ENCODE results near the gene TMPRSS2. TPM values are rescaled to one million over a fixed set of nuclear protein-coding genes. Genes with fewer than 3 reads are reported as not detected.
"Not testable (repeated sequence)": the region's sequence is repeated elsewhere in the genome, so short reads cannot be mapped to it uniquely, and the experiment has no call there.

TMPRSS2 gene
- total RNA-seq, 1 donor from 2014 or later, result 2.5 TPM

DNA sequence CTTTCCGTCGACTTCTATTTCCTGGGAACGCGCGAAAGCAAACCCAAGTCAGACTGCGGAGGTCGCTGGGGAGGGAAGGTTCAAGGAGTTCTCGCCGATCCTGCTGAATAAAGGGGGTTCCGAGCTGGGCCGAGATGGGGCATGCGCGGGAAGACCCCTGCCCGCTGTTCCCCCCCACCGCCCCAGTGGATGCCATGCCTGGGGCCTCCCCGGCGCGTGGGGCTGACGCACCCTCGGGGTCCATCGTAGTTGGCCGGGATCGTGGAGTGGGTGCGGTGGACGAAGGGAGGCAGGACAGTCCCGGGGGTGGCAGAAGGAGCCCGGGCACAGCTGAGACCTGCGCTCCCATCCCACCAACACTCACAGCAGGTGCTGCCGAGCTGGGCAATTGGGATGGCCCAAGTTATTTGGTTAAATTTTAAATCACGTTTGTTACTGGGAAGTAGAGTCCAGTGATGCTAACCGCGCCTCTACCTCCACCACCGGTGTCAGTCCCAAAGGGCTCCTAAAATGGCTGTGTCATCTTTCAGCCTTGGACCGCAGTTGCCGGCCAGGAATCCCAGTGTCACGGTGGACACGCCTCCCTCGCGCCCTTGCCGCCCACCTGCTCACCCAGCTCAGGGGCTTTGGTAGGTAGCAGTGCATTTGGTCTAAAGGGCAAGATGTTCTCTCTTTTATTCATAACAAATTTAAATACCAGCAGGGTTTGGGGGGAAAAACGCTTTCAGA is 81.1 kb downstream of the TMPRSS2 start:
- no peak for DNase-seq (ENCODE audit: low read depth)

DNA sequence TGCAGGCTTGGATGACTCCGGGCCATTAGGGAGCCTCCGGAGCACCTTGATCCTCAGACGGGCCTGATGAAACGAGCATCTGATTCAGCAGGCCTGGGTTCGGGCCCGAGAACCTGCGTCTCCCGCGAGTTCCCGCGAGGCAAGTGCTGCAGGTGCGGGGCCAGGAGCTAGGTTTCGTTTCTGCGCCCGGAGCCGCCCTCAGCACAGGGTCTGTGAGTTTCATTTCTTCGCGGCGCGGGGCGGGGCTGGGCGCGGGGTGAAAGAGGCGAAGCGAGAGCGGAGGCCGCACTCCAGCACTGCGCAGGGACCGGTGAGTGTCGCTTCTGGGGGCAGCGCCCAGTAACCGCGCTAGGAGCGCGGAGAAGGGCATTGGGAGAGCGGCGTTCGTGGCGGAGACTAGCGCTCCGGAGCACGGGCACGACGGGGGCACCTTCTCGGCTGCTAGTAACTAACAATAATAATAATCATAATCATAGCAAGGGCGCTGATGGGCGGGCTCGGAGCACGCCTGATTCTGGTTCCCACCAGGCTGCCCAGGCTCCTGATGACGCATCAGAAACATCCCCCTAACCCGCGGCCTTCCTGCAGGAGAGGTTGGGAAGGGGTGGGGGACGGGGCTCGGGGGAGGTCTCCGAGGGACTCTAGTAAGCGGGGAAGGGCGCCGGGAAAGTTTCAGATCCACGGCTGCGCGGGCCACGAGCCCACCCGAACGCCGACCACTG is 81.8 kb downstream of the TMPRSS2 start, which contains the start of gene MX1:
TSS of gene MX1 (plus strand) at position 286 of the 722 bp plus-strand sequence. CDS start 5,832 bp downstream, outside the sequence.
- peak; percentile 7 for DNase-seq (ENCODE audit: low read depth)

DNA sequence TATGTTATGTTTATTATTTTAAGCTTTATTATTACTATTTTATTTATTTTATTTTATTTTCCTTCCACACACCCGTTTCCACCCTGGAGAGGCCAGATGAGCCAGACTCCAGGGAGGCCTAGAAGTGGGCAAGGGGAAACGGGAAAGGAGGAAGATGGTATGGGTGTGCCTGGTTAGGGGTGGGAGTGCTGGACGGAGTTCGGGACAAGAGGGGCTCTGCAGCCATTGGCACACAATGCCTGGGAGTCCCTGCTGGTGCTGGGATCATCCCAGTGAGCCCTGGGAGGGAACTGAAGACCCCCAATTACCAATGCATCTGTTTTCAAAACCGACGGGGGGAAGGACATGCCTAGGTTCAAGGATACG is 82.4 kb downstream of the TMPRSS2 start:
- DNase-seq (ENCODE audit: low read depth), result no peak

DNA sequence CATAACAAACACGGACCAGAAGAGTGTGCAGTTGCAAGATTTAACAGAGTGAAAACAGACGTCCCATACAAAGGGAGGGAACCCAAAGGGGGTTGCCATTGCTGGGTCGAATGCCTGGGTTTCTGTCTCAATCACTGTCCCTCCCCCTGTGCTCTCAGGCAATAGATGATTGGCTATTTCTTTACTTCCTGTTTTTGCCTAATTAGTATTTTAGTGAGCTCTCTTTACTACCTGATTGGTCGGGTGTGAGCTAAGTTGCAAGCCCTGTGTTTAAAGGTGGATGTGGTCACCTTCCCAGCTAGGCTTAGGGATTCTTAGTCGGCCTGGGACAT is 84.7 kb downstream of the TMPRSS2 start:
- not testable (repeated sequence) for DNase-seq (ENCODE audit: low read depth)

DNA sequence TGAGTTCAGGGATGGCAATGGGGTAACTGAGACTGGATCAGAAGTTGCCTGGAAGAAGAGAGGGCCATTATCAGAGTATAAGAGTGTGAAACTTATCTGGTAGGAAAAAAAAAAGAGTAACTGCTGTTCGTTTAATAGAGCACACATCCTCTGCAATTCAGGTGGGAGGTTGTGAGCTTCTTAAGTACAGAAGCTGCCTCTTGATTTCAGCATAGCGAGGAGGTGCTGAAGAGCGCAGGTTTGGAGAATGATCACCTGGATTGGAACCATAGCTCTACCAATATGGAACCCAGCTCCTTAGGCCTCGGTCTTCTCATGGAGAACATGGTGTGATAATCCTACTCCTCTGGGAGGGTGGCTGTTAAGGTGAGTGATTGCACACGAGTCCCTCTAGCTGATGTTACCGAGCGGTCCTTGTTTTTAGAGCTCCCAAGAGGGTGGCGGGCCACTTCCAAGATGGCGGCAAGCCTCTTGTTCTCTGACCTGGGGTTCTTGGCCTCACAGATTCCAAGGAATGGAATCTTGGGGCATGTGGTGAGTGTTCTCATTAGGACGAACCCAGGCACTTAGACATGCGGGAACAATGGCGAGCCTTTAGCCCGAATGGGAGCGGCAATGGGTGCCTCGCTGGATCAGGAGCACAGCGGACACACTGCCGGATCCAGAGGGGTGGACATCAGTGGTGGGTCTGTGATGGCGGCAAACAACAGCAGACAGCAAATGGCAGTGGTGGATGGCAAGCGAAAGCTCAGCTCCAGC is 85.2 kb downstream of the TMPRSS2 start:
- no peak for DNase-seq (ENCODE audit: low read depth)

DNA sequence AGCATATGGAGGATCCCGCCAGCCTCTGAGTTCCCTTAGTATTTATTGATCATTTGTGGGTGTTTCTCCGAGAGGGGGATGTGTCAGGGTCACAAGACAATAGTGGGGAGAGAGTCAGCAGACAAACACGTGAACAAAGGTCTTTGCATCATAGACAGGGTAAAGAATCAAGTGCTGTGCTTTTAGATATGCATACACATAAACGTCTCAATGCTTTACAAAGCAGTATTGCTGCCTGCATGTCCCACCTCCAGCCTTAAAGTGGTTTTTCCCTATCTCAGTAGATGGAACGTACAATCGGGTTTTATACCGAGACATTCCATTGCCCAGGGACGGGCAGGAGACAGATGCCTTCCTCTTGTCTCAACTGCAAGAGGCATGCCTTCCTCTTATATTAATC is 87.0 kb downstream of the TMPRSS2 start:
- DNase-seq (ENCODE audit: low read depth), result not testable (repeated sequence)

DNA sequence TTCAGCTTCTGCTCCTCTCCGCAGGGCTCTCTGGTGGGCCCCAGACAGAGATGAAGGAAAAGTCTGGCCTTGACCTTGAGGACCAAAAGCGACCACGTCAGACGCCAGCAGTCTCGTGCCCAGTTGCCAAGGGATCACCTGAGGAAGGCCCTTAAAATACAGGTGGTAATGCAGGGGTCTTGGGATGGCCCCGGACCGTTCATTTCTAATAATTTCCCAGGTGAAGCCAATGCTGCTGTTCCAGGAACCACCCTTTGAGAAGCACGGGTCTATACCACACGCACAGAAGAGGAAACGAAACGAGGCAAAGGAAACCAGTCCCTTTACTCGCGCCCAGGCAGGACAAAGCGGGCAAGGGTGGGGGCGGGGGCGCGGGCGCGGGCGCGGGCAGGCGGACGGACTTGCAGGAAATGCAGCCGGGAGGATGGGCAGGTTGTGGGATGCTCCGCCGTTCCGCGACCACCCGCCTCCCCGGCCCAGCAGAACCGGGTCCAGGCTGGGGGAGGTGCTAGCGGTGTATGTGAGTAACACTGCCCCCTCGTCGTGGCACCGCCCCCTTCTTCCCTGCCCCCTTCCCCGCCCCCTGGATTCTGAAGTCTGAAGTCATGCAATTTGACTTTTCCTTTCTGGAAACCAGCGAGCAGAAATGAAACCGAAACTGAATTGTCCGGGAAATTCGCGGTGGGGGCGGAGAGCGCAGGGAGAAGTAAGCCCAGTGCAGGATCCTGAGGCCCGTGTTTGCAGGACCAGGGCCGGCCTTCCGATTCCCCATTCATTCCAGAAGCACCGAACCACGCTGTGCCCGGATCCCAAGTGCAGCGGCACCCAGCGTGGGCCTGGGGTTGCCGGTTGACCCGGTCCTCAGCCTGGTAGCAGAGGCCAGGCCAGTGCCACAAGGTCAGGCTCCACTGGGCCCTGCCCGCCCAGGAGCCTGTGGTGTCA is 87.8 kb downstream of the TMPRSS2 start:
- peak; percentile 80 for DNase-seq (ENCODE audit: low read depth)

DNA sequence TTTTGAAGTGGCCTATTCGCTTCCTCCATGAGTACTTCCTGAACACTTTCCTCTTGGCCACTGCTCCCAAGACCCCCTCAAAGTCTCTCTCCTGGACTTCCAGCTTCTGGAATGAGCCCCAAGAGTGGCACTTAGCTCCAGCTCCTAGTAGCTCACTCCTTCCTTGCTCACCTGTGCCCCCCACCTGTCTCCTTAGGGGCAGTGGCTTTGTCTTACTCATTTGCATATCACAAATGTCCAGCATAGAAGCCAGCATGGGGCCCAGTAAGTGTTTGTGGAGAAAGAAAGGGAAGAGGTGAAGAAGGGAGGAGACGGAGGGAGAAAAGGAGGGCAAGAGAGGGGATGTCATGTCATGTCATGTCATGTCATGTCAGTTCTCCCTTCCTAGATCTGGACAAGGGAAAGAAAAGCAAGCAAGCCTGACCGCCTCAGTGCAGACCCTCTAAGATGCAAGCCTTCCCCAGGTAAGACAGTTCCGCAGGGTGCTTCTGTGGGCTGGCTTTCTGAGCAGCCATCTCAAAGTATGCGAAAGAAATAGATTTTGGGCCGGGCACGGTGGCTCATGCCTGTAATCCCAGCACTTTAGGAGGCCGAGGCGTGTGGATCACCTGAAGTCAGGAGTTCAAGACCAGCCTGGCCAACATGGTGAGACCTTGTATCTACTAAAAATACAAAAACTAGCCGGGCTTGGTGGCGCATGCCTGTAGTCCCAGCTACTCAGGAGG is 88.8 kb downstream of the TMPRSS2 start:
- DNase-seq (ENCODE audit: low read depth), result no peak

DNA sequence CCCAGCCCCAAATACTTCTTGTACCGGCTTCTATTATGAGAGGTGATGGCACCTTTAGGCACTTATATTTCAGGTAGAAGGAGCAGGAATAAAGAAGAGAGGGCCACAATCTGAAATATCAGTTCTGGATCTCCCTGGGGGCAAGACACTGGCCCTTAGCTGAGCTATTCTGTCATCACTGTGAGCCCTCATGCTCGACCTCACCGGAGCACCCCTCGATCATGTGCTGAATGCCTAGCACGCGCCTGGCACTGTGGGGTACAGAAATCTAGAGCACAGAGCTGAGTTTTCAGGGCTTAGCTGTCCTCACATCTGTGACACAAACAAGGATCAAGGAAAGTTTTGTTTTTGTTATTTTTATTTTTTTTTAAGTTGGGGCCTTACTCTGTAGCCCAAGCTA is 89.6 kb downstream of the TMPRSS2 start:
- DNase-seq (ENCODE audit: low read depth), result no peak

DNA sequence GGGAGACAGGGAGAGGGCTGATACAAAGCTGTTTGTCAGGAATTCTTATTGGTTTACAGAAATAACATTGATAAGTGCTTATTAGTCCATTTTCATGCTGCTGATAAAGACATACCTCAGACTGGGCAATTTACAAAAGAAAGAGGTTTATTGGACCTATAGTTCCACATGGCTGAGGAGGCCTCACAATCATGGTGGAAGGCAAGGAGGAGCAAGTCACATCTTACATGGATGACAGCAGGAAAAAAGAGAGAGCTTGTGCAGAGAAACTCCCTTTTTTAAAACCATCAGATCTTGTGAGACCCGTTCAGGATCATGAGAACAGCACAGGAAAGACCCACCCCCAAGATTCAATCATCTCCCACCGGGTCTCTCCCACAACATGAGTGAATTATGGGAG is 90.5 kb downstream of the TMPRSS2 start:
- not testable (repeated sequence) for DNase-seq (ENCODE audit: low read depth)

Other genes starting within 250 kb of the TMPRSS2 start
- 4.2 TPM in 1 of 2 replicates, not detected in the other for gene FAM3B, start 191.4 kb downstream of the TMPRSS2 start, total RNA-seq
- 0.15 and 0.17 TPM in 2 replicates for gene MX2, start 146.1 kb downstream of the TMPRSS2 start, total RNA-seq
- gene MX1, start 81.9 kb downstream of the TMPRSS2 start, total RNA-seq, result 12.3 and 60.8 TPM in 2 replicates

Data from renal cortical epithelial cell (primary cell).